ENCODE results near the gene RTN4. TPM values are rescaled to one million over a fixed set of nuclear protein-coding genes. Genes with fewer than 3 reads are reported as not detected.
"Not testable (repeated sequence)": the region's sequence is repeated elsewhere in the genome, so short reads cannot be mapped to it uniquely, and the experiment has no call there.

Gene RTN4
- total and polyA plus RNA-seq, 2 donors from 2014 or later: 296 to 329 TPM

- intact Hi-C loops (cut with DNase I): no loop called here
- no peak overlapping the region for H3K27ac ChIP-seq (ENCODE audit: low read depth in 2 of 2, low read length in 2 of 2)
- TF ChIP-seq, protein P1, sequence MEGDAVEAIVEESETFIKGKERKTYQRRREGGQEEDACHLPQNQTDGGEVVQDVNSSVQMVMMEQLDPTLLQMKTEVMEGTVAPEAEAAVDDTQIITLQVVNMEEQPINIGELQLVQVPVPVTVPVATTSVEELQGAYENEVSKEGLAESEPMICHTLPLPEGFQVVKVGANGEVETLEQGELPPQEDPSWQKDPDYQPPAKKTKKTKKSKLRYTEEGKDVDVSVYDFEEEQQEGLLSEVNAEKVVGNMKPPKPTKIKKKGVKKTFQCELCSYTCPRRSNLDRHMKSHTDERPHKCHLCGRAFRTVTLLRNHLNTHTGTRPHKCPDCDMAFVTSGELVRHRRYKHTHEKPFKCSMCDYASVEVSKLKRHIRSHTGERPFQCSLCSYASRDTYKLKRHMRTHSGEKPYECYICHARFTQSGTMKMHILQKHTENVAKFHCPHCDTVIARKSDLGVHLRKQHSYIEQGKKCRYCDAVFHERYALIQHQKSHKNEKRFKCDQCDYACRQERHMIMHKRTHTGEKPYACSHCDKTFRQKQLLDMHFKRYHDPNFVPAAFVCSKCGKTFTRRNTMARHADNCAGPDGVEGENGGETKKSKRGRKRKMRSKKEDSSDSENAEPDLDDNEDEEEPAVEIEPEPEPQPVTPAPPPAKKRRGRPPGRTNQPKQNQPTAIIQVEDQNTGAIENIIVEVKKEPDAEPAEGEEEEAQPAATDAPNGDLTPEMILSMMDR (IDR thresholded peaks at IDR 0.05; ENCODE audit: borderline replicate concordance, extremely low read depth, insufficient read depth): no peak
- H3K9me3 ChIP-seq (ENCODE audit: control insufficient read depth in 2 of 3, insufficient read depth in 1 of 3, low read length in 3 of 3): no peaks in the 10 kb centered on the region
- peaks cover 0 to 8% (median 4%) of the 10 kb centered on the region in 3 donors for H3K4me1 ChIP-seq (ENCODE audit: control insufficient read depth in 2 of 3, insufficient read depth in 2 of 3, low read depth in 1 of 3, low read length in 3 of 3)
- FAIRE-seq (no peak), DNase-seq (no peak)
- H3K36me3 ChIP-seq (ENCODE audit: control insufficient read depth in 2 of 3, insufficient read depth in 3 of 3, low read length in 3 of 3): no peaks in the 10 kb centered on the region
- no peak overlapping the region for H3K9ac ChIP-seq (ENCODE audit: low read length in 3 of 3)
- H3K4me3 ChIP-seq (ENCODE audit: low read length in 3 of 3): no peak overlapping the region
- no peaks in the 10 kb centered on the region for H3K27me3 ChIP-seq (ENCODE audit: control insufficient read depth, insufficient read depth, low read length)
Measured at GRCh38 chr2:54997826-54998225, 52.4 kb downstream of the RTN4 start.

DNA sequence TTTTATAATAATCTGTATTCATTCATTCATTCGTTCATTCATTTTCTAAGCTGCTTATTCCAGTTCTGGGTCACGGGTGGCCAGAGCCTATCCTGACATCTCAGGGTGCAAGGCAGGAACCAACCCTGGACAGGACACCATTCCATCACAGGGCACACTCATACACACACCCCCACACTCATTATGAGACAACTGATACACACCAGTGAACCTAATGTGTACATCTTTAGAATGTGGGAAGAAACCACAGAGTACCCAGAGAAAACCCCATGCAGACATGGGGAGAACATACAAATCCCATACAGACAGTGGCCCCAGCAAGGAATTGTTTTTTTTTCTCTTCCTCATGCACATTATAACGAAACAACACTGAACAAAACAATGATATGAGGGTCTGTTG lies 54.7 kb downstream of the RTN4 start:
- Histone ChIP-seq H3K9ac (ENCODE audit: low read length in 3 of 3) (no peak overlapping the region), H3K9me3 (ENCODE audit: control insufficient read depth in 2 of 3, insufficient read depth in 1 of 3, low read length in 3 of 3) (no peaks in the 10 kb centered on the region), H3K27ac (ENCODE audit: low read depth in 2 of 2, low read length in 2 of 2) (no peak overlapping the region), H3K4me1 (ENCODE audit: control insufficient read depth in 2 of 3, insufficient read depth in 2 of 3, low read depth in 1 of 3, low read length in 3 of 3) (peaks cover 0 to 8% (median 3%) of the 10 kb centered on the region in 3 donors), H3K4me3 (ENCODE audit: low read length in 3 of 3) (no peak overlapping the region), H3K27me3 (ENCODE audit: control insufficient read depth, insufficient read depth, low read length) (no peaks in the 10 kb centered on the region), H3K36me3 (ENCODE audit: control insufficient read depth in 2 of 3, insufficient read depth in 3 of 3, low read length in 3 of 3) (no peaks in the 10 kb centered on the region)
- TF ChIP-seq, protein P1 (IDR thresholded peaks at IDR 0.05; ENCODE audit: borderline replicate concordance, extremely low read depth, insufficient read depth): no peak
- DNase-seq: no peak
- no peak for FAIRE-seq
- intact Hi-C loops (cut with DNase I): no loop called here

DNA sequence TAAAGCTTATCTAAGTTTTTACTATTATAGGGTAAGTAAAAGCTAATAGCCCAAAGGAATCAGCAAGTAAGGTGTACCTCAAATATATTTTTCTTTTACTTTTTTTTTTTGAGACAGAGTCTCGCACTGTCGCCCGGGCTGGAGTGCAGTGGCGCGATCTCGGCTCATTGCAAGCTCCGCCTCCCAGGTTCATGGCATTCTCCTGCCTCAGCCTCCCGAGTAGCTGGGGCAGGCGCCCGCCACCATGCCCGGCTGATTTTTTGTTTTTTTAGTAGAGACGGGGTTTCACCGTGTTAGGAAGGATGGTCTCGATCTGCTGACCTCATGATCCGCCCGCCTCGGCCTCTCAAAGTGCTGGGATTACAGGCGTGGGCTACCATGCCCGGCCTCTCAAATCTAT lies 59.6 kb downstream of the RTN4 start:
- H3K36me3 ChIP-seq (ENCODE audit: control insufficient read depth in 2 of 3, insufficient read depth in 3 of 3, low read length in 3 of 3): peaks cover 2 to 11% (median 7%) of the 10 kb centered on the region in 3 donors
- H3K9ac ChIP-seq (ENCODE audit: low read length in 3 of 3); H3K27me3 ChIP-seq (ENCODE audit: control insufficient read depth, insufficient read depth, low read length); H3K4me3 ChIP-seq (ENCODE audit: low read length in 3 of 3); H3K4me1 ChIP-seq (ENCODE audit: control insufficient read depth in 2 of 3, insufficient read depth in 2 of 3, low read depth in 1 of 3, low read length in 3 of 3); H3K9me3 ChIP-seq (ENCODE audit: control insufficient read depth in 2 of 3, insufficient read depth in 1 of 3, low read length in 3 of 3); intact Hi-C loops (cut with DNase I); FAIRE-seq; H3K27ac ChIP-seq (ENCODE audit: low read depth in 2 of 2, low read length in 2 of 2): not testable (repeated sequence)
- peak in 1 of 5 donors; percentile 22 for DNase-seq

DNA sequence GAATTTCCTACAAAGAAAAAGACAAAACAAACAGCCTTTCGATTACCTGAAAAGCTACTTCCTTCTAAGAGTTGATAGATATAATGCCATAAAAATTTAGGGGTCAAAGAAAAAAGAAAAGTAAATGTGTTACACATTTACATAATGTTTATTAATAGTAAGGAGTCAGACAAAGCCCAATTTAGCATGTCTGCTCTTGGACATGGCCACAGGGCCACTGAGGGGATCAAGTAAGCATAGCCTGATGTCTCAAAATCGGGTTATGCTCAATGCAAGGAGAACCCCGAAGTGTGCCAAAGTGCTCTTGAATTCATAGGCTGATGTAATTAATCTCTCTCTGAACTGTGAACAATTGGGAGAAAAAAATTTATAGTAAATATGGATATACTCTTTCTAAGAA lies 61.6 kb downstream of the RTN4 start:
- no peaks in the 10 kb centered on the region for H3K27me3 ChIP-seq (ENCODE audit: control insufficient read depth, insufficient read depth, low read length)
- TF ChIP-seq, protein P1 (IDR thresholded peaks at IDR 0.05; ENCODE audit: borderline replicate concordance, extremely low read depth, insufficient read depth): no peak
- H3K4me3 ChIP-seq (ENCODE audit: low read length in 3 of 3): no peak overlapping the region
- peaks cover 2 to 14% (median 7%) of the 10 kb centered on the region in 3 donors for H3K36me3 ChIP-seq (ENCODE audit: control insufficient read depth in 2 of 3, insufficient read depth in 3 of 3, low read length in 3 of 3)
- DNase-seq: no peak
- no peaks in the 10 kb centered on the region for H3K9me3 ChIP-seq (ENCODE audit: control insufficient read depth in 2 of 3, insufficient read depth in 1 of 3, low read length in 3 of 3)
- no peak for FAIRE-seq
- H3K4me1 ChIP-seq (ENCODE audit: control insufficient read depth in 2 of 3, insufficient read depth in 2 of 3, low read depth in 1 of 3, low read length in 3 of 3): peaks cover 0 to 10% (median 7%) of the 10 kb centered on the region in 3 donors
- intact Hi-C loops (cut with DNase I): no loop called here
- no peak overlapping the region for H3K27ac ChIP-seq (ENCODE audit: low read depth in 2 of 2, low read length in 2 of 2)
- H3K9ac ChIP-seq (ENCODE audit: low read length in 3 of 3): no peak overlapping the region
